Keratinocyte (primary cell): ENCODE measurements around the gene CDC42EP4.

Source experiments
- EZH2 ChIP-seq: IDR thresholded peaks from one replicate; pipeline ENCODE4 v1.6.1; 2012; ENCODE audit warnings: inconsistent platforms, mild to moderate bottlenecking, low read length, moderate library complexity
- TF ChIP-seq, protein P1 (sequence below), 3 experiments: IDR thresholded peaks in 1 of 3; conservative IDR thresholded peaks in 1 of 3; optimal IDR thresholded peaks in 1 of 3; 2 replicates in 2 of 3; 3 replicates in 1 of 3; pipeline versions ENCODE3 to v1.5.1; 2011; ENCODE audit warnings: low read length in 3 of 3, mild to moderate bottlenecking in 3 of 3, moderate library complexity in 2 of 3, control low read depth in 1 of 3, inconsistent platforms in 1 of 3; ENCODE audit not compliant: insufficient read depth in 2 of 3; ENCODE audit errors: extremely low read depth in 1 of 3

DNA sequence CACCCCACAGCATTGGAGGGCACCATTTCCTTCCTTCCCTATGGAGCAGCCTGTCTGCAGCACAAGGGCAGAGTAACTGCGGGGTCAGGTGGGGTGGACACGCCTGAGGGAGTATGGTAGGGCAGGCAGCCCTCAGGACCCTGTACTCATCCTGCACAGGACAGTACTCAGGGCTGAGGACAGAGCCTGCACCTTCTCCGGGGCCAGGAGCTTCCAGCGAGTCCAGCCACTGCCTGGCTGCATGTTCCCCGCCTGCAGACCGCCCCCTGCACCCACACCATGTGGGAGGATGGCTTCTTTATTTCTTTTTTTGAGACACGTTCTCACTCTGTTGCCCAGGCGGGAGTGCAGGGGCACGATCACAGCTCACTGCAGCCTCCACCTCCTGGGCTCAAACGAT lies 47.6 kb upstream of the CDC42EP4 start:
- TF ChIP-seq, protein P1, sequence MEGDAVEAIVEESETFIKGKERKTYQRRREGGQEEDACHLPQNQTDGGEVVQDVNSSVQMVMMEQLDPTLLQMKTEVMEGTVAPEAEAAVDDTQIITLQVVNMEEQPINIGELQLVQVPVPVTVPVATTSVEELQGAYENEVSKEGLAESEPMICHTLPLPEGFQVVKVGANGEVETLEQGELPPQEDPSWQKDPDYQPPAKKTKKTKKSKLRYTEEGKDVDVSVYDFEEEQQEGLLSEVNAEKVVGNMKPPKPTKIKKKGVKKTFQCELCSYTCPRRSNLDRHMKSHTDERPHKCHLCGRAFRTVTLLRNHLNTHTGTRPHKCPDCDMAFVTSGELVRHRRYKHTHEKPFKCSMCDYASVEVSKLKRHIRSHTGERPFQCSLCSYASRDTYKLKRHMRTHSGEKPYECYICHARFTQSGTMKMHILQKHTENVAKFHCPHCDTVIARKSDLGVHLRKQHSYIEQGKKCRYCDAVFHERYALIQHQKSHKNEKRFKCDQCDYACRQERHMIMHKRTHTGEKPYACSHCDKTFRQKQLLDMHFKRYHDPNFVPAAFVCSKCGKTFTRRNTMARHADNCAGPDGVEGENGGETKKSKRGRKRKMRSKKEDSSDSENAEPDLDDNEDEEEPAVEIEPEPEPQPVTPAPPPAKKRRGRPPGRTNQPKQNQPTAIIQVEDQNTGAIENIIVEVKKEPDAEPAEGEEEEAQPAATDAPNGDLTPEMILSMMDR (optimal IDR thresholded peaks at IDR 0.05 in 1 of 3, IDR thresholded peaks at IDR 0.05 in 1 of 3, conservative IDR thresholded peaks at IDR 0.05 in 1 of 3; ENCODE audit: extremely low read depth in 1 of 3, insufficient read depth in 2 of 3, low read length in 3 of 3), result no peak
- TF ChIP-seq EZH2, result no peak
